Caco-2 (cell line): Measurements from ENCODE around the gene CAPRIN2. TPM values are rescaled to one million over a fixed set of nuclear protein-coding genes. Genes with fewer than 3 reads are reported as not detected.
A peak's percentile ranks its signal among the peaks of the same experiment; 100 is the strongest.

Experiments
- BruUV-seq: library from RNA; stranded (reverse); fragments of 400-500 nt; replicated peaks from 2 replicates; lab custom pipeline; 2021; lab: Mats Ljungman, UMichigan
- CTCF ChIA-PET: fragments of 300-600 bp; sonication (Branson Sonifier 250); formaldehyde crosslinking; loops from one replicate; lab custom pipeline; 2022; ENCODE audit warnings: antibody characterized with exemption; lab: Charles Lee
- POLR2A ChIA-PET: fragments of 300-600 bp; sonication (Branson Sonifier 250); formaldehyde crosslinking; loops from one replicate; lab custom pipeline; 2022; ENCODE audit warnings: antibody characterized with exemption; lab: Charles Lee
- DNase-seq, 2 experiments: peaks; one replicate each; pipeline versions ENCODE4 v3.0.0 to v3.0.0-alpha.2; 2020 to 2022
- H3K27me3 ChIP-seq: replicated peaks from 2 replicates; pipeline ENCODE4 v1.6.0; 2011; ENCODE audit warnings: low read length; ENCODE audit not compliant: control insufficient read depth, insufficient read depth
- H3K36me3 ChIP-seq: 2 replicates; pipeline ENCODE4 v1.5.1; 2011; ENCODE audit warnings: low read length; ENCODE audit not compliant: control insufficient read depth, insufficient read depth
- H3K4me1 ChIP-seq: fragments of 250-450 bp; sonication (Bioruptor Pico); 2 replicates; pipeline ENCODE4 v1.5.1; 2020; ENCODE audit warnings: mild to moderate bottlenecking
- H3K4me3 ChIP-seq: 2 replicates; pipeline ENCODE4 v1.5.1; 2011; ENCODE audit warnings: low read depth, mild to moderate bottlenecking, control low read depth, low read length
- H3K9me3 ChIP-seq: fragments of 250-450 bp; sonication (Bioruptor Pico); 2 replicates; pipeline ENCODE4 v1.5.1; 2020; ENCODE audit warnings: mild to moderate bottlenecking, moderate library complexity
- H3K27ac Mint-ChIP-seq: one replicate; pipeline ENCODE4 v1.8.0; 2022; ENCODE audit warnings: mixed read lengths; ENCODE audit not compliant: unreplicated experiment
- H3K27me3 Mint-ChIP-seq: one replicate; pipeline ENCODE4 v1.8.0; 2022; ENCODE audit warnings: mixed read lengths; ENCODE audit not compliant: insufficient read depth, unreplicated experiment
- H3K36me3 Mint-ChIP-seq: one replicate; pipeline ENCODE4 v1.8.0; 2022; ENCODE audit warnings: mild to moderate bottlenecking, mixed read lengths; ENCODE audit not compliant: insufficient read depth, unreplicated experiment
- H3K4me1 Mint-ChIP-seq: one replicate; pipeline ENCODE4 v1.8.0; 2022; ENCODE audit warnings: low read depth, mixed read lengths; ENCODE audit not compliant: unreplicated experiment
- H3K4me3 Mint-ChIP-seq: one replicate; pipeline ENCODE4 v1.8.0; 2022; ENCODE audit warnings: mild to moderate bottlenecking, moderate library complexity, mixed read lengths; ENCODE audit not compliant: unreplicated experiment
- H3K9me3 Mint-ChIP-seq: one replicate; pipeline ENCODE4 v1.8.0; 2022; ENCODE audit warnings: mixed read lengths; ENCODE audit not compliant: unreplicated experiment
- intact Hi-C: fragments of 100-400 bp; cut with micrococcal nuclease; formaldehyde crosslinking; loops from one replicate; pipeline ENCODE4 v1.10.0; 2022; ENCODE audit not compliant: unreplicated experiment
- total RNA-seq: library from RNA; stranded (reverse); gene quantifications from 2 replicates; pipeline ENCODE4 v1.2.3, GENCODE V29; 2022
- TF ChIP-seq, protein P1 (sequence below), 2 experiments: fragments of 200-600 bp in 1 of 2; IDR thresholded peaks; 1 replicate in 1 of 2; 2 replicates in 1 of 2; pipeline versions ENCODE4 v1.5.1 to v1.8.0; 2011 to 2022; ENCODE audit warnings: antibody characterized with exemption in 1 of 2, control low read depth in 1 of 2, inconsistent platforms in 1 of 2, low read depth in 1 of 2, low read length in 1 of 2, mild to moderate bottlenecking in 1 of 2, moderate library complexity in 1 of 2; ENCODE audit not compliant: insufficient read depth in 1 of 2, severe bottlenecking in 1 of 2, unreplicated experiment in 1 of 2

The CAPRIN2 gene
- total RNA-seq, 1 experiment from 2014 or later: 19.6 TPM

DNA sequence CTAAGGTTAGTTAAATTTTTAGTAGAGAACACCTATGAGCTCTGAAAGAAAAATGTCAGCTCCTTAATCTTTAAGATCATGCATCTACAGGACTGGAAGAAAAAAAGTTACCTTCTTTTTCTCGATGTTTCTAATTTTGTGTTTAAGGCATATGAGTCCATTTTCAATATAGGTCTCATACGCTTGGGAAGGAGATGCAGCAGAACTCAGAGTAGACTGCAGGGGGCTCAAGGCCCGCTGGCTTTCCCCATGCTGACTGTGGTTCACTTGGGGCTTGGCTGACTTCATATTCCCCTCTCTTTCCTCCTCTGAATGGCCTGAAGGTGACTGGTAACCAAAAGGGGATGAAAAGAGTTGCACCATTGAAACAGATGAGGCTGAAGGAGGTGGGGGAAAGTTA, 1.5 kb downstream of the CAPRIN2 start:
- H3K36me3 Mint-ChIP-seq: peaks cover 12% of the 10 kb centered on the region
- no peak overlapping the region for H3K4me3 ChIP-seq
- TF ChIP-seq, protein P1, sequence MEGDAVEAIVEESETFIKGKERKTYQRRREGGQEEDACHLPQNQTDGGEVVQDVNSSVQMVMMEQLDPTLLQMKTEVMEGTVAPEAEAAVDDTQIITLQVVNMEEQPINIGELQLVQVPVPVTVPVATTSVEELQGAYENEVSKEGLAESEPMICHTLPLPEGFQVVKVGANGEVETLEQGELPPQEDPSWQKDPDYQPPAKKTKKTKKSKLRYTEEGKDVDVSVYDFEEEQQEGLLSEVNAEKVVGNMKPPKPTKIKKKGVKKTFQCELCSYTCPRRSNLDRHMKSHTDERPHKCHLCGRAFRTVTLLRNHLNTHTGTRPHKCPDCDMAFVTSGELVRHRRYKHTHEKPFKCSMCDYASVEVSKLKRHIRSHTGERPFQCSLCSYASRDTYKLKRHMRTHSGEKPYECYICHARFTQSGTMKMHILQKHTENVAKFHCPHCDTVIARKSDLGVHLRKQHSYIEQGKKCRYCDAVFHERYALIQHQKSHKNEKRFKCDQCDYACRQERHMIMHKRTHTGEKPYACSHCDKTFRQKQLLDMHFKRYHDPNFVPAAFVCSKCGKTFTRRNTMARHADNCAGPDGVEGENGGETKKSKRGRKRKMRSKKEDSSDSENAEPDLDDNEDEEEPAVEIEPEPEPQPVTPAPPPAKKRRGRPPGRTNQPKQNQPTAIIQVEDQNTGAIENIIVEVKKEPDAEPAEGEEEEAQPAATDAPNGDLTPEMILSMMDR (IDR thresholded peaks at IDR 0.05; ENCODE audit: insufficient read depth in 1 of 2, low read depth in 1 of 2, low read length in 1 of 2, severe bottlenecking in 1 of 2, unreplicated experiment in 1 of 2): peak; percentile 31 to 57
- H3K27me3 ChIP-seq: no peaks in the 10 kb centered on the region
- peak overlapping the region; percentile 30 for H3K27ac Mint-ChIP-seq
- H3K4me1 ChIP-seq: peaks cover 12% of the 10 kb centered on the region; the same call in 1 of the 2 replicates
- H3K36me3 ChIP-seq: no peaks in the 10 kb centered on the region
- H3K4me3 Mint-ChIP-seq: peak overlapping the region; percentile 93
- BruUV-seq: no TSS peak
- H3K4me1 Mint-ChIP-seq: peaks cover 19% of the 10 kb centered on the region
- no peaks in the 10 kb centered on the region for H3K9me3 ChIP-seq
- DNase-seq: peak; percentile 57 to 59
- ChIA-PET CTCF (interaction anchor here (0.7 to 3.6 kb wide), 6 partner anchors 10 to 54 kb away, joined by 3 to 21 read pairs (median 4); no protein-coding TSS in a partner anchor), POLR2A (interaction anchor here (0.6 to 0.7 kb wide), 2 partner anchors 10 to 58 kb away, joined by 3 to 7 read pairs; partner anchors contain the start of gene IPO8)
- intact Hi-C loops: loop anchor here (1.0 to 10.0 kb wide), 4 partner anchors 41 to 548 kb away; no protein-coding TSS in a partner anchor
- H3K9me3 Mint-ChIP-seq: no peaks in the 10 kb centered on the region
- H3K27me3 Mint-ChIP-seq: no peaks in the 10 kb centered on the region

DNA sequence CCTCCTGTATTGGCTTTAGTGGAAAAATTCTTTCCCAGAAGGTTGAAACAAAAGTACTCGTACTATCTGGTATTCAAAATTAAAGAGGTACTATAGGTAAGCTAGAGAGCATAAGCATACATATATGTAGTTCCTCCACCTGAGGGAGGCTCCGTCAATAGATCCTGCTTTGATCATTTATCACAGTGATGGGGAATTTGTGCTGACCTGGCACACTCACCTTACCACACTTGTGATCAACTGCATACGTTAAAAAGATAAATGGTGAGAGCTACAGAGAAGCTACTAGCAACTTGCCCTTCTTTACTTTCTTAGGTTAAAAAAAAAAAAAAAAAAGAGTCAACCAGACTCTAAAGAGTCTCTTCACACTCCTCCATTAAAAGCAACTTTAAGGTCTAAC, 2.5 kb downstream of the CAPRIN2 start:
- H3K27ac Mint-ChIP-seq: no peak overlapping the region
- H3K27me3 Mint-ChIP-seq: no peaks in the 10 kb centered on the region
- H3K4me1 Mint-ChIP-seq: peaks cover 19% of the 10 kb centered on the region
- no TSS peak for BruUV-seq
- POLR2A ChIA-PET: no interaction called here
- CTCF ChIA-PET: interaction anchor here (3.6 kb wide), 1 partner anchor 55 kb away, joined by 19 read pairs; no protein-coding TSS in a partner anchor
- no peak overlapping the region for H3K4me3 ChIP-seq
- intact Hi-C loops: loop anchor here (5.0 to 10.0 kb wide), 3 partner anchors 40 to 547 kb away; no protein-coding TSS in a partner anchor
- H3K4me1 ChIP-seq: peaks cover 12% of the 10 kb centered on the region; the same call in 1 of the 2 replicates
- no peak for DNase-seq
- H3K36me3 Mint-ChIP-seq: peaks cover 12% of the 10 kb centered on the region
- no peaks in the 10 kb centered on the region for H3K36me3 ChIP-seq
- H3K9me3 ChIP-seq: no peaks in the 10 kb centered on the region
- H3K27me3 ChIP-seq: no peaks in the 10 kb centered on the region
- TF ChIP-seq, protein P1 (IDR thresholded peaks at IDR 0.05; ENCODE audit: insufficient read depth in 1 of 2, low read depth in 1 of 2, low read length in 1 of 2, severe bottlenecking in 1 of 2, unreplicated experiment in 1 of 2): no peak
- H3K9me3 Mint-ChIP-seq: no peaks in the 10 kb centered on the region
- H3K4me3 Mint-ChIP-seq: no peak overlapping the region

DNA sequence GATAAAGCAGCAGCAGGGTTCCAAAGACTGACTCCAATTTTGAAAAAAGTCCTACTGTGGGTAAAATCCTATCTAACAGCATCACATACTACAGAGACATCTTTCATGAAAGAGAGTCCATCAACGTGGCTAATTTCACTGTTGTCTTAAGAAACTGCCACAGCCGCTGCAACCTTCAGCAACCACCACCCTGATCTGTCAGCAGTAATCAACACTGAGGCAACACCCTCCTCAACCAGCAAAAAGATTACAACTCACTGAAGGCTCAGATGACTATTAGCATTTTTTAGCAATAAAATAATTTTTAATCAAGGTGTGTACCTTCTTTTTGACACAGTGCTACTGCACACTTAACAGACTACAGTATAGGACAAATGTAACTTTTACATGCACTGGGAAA, 6.6 kb downstream of the CAPRIN2 start:
- Histone ChIP-seq H3K36me3 (no peaks in the 10 kb centered on the region; the same call in 1 of the 2 replicates), H3K9me3 (no peaks in the 10 kb centered on the region), H3K4me3 (no peak overlapping the region), H3K4me1 (0 out of 2 replicates have a peak, but pooled peaks cover 3% of the 10 kb centered on the region), H3K27me3 (no peaks in the 10 kb centered on the region)
- Mint-ChIP-seq H3K9me3 (no peaks in the 10 kb centered on the region), H3K27me3 (no peaks in the 10 kb centered on the region), H3K4me1 (no peaks in the 10 kb centered on the region), H3K27ac (no peak overlapping the region), H3K4me3 (no peak overlapping the region), H3K36me3 (no peaks in the 10 kb centered on the region)
- CTCF ChIA-PET: no interaction called here
- POLR2A ChIA-PET: no interaction called here
- TF ChIP-seq, protein P1 (IDR thresholded peaks at IDR 0.05; ENCODE audit: insufficient read depth in 1 of 2, low read depth in 1 of 2, low read length in 1 of 2, severe bottlenecking in 1 of 2, unreplicated experiment in 1 of 2): no peak
- no TSS peak for BruUV-seq
- DNase-seq: no peak
- intact Hi-C loops: no loop called here
